GM13977 (cell line): Measurements from ENCODE around the gene HFM1.

Source experiments
- DNase-seq: peaks from one replicate; pipeline ENCODE4 v3.0.0; 2012; ENCODE audit warnings: low spot score
- CTCF ChIP-seq: IDR thresholded peaks from 2 replicates; pipeline ENCODE4 v1.5.1; 2012; ENCODE audit warnings: mild to moderate bottlenecking, control low read depth; ENCODE audit not compliant: insufficient read depth; ENCODE audit errors: extremely low read depth, missing control alignments
- in situ Hi-C: fragments of 300-500 bp; cut with MboI; formaldehyde crosslinking; loops from one replicate; pipeline ENCODE4 v1.12.0; 2022; ENCODE audit warnings: low sequenced_read_pairs, low pct_unique_long_range_greater_than_20kb, mixed read lengths, inconsistent platforms; ENCODE audit not compliant: unreplicated experiment

HFM1 gene

GRCh38 chr1:91349524-91349923, 55.1 kb downstream of the HFM1 start:
- DNase-seq: no peak

GRCh38 chr1:91346824-91347223, 57.8 kb downstream of the HFM1 start:
- TF ChIP-seq CTCF: no peak
- in situ Hi-C loops: no loop called here
- DNase-seq: no peak

More at GRCh38 chr1:91349524-91349923, 55.1 kb downstream of the HFM1 start:
- in situ Hi-C loops: no loop called here
- no peak for TF ChIP-seq CTCF

GRCh38 chr1:91345395-91346005, 59.1 kb downstream of the HFM1 start:
- TF ChIP-seq CTCF: no peak
- no peak for DNase-seq
- in situ Hi-C loops: no loop called here

GRCh38 chr1:91338501-91338900, 66.1 kb downstream of the HFM1 start:
- TF ChIP-seq CTCF: no peak
- in situ Hi-C loops: no loop called here
- no peak for DNase-seq

GRCh38 chr1:91335603-91336002, 69.0 kb downstream of the HFM1 start:
- TF ChIP-seq CTCF: no peak
- in situ Hi-C loops: no loop called here
- DNase-seq: no peak

GRCh38 chr1:91334856-91335255, 69.8 kb downstream of the HFM1 start:
- in situ Hi-C loops: no loop called here
- no peak for DNase-seq
- no peak for TF ChIP-seq CTCF
